ENCODE data around the gene HORMAD2.
"Not testable (repeated sequence)": the region's sequence is repeated elsewhere in the genome, so short reads cannot be mapped to it uniquely, and the experiment has no call there.

The HORMAD2 gene

DNA sequence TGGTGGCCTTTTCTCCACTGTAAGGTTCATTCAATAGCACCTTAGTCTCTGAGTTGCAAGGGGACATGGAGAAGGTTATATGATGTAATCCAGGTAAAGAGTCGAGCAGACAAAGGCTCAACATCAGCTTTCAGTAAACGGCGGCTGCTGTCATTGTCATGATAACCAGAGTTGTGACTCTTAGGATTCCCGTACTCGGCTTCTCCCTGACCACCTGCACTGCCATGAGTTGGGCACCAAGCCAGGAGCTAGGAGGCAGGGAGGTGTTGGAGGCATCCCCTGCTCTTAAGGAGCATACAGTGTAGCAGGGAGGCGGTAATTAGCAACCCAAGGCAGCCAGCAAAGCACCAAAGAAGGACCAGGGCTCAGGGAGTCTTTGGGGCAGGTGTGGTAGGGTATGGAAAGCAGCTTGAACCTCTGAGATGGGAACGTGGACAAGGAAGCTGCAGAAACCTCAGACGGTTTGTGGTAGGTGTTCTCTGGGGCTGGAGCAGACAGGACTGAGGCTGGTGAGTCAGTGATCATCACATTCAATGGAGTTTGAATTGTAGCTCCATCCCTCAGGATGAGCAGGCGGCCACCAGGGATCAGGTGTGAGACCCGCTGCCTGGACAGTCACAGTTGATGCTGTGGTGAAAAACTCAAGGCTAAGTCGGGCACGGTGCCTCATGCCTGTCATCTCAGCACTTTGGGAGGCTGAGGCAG is 134.6 kb downstream of the HORMAD2 start:
- DNase-seq, result no peak

DNA sequence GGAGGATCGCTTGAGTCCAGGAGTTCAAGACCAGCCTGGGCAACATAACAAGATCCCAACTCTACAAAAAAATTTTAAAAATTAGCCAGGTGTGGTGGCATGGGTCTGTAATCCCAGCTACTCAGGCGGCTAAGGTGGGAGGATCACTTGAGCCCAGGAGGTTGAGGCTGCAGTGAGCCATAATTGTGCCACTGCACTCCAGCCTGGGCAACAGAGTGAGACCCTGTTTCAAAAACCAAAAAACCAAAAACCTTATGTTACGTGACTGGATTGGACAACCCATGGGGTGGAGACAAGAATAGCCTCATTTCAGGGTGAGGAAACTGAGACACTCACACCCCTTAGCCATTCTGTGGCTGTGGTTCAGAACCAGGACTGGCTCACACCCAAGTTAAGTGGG is 136.0 kb downstream of the HORMAD2 start:
- not testable (repeated sequence) for DNase-seq

DNA sequence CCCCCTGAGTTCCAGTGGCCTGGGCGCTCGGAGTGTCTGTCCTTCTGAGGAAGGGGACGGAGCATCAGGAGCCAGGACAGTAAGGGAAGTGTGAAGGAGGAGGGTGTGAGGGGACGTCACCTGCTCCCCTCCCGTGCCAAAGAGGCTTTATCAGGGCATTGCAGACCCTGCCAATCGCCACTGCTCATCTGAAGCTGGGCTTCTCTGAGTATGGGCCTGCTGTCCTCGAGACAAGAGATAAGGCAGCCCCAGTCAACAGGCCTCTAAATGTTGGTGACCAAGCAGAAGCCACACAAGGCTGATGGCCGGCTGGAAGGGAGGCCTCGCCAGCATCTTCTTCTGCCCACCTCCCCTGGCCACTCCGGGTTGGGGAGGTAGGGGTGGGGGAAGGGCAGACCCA is 136.4 kb downstream of the HORMAD2 start:
- no peak for DNase-seq

DNA sequence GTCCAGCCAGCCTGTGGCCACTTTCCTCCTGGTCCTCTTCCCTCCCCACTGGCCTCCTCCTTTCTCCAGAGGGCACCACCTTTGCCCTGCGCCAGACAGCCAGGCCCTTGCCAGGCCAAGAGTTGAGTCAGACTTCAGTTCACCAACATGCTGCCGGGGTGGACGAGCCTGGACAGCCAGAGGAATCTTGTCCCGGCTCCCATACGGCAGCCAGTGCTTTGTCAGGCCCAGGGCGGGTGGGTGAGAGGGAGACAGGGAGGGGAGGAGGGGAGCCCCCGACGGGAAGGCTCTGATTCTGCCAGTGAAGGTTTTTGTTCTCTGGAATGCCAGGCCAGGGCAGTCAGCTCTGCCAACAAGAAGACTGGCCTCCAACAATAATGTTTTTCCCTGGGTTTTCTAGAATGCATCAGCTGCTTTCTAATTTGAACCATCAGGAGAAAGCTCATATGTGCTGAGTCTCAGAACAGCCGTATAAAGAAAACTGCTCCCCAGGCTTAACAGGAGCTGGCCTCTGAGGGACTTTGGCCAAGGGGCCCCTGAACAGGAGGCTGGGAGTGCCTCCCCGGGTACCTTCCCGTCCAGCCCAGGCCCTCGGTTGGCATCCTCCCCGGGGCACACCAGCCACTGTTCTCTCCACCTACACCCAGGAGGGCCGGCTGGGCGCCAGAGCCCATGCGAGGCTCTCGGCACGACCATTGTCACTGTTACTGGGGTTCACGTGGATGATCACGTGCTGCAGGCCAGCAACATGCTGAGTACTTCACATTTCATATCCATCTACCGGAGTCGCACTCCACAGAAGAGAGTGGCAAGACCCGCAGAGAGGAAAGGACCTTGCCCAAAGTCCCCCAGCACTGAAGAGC is 137.7 kb downstream of the HORMAD2 start:
- no peak for DNase-seq

DNA sequence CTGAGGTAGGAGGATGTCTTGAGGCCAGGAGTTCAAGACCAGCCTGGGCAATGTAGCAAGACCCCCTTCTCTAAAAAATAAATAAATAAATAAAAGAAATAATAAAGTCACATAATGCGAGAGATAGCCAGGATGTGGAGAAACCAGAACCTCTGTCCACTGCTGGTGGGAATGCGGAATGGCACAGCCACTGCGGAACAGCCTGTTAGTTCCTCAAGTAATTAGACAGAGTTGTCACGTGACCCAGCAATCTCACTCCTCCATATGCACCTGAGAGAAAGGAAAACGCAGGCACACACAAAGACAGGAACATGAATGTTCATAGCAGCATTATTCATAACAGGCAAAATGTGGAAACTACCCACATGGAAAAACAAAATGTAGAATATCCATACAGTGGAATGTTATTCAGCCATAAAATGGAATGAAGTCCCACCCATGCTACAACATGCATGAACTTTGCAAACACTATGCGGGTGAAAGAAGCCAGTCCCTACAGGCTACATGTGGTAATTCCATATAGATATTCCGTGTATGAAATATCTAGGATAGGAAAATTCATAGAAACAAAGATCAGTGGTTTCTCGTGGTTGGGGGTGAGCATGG is 138.9 kb downstream of the HORMAD2 start:
- DNase-seq, result no peak

DNA sequence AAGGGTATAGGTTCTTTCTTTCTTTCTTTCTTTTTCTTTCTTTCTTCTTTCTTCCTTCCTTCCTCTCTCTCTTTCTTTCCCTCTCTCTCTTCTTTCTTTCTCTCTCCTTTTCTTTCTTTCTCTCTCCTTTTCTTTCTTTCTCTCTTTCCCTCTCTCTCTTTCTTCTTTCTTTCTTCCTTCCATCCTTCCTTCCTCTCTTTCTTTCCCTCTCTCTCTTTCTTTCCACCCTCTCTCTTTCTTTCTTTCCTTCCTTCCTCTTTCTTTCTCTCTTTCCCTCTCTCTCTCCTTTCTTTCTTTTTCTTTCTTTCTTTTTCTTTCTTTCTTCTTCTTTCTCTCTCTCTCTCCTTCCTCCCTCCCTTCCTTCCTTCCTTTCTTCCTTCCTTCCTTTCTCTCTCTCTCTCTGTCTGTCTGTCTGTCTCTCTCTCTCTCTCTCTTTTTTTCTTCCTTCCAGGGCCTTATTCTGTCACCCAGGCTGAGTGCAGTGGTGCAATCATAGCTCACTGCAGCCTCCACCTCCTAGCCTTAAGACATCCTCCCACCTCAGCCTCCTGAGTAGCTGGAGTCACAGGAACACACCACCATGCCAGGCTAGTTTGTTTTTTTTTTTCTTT is 139.5 kb downstream of the HORMAD2 start:
- DNase-seq, result no peak

DNA sequence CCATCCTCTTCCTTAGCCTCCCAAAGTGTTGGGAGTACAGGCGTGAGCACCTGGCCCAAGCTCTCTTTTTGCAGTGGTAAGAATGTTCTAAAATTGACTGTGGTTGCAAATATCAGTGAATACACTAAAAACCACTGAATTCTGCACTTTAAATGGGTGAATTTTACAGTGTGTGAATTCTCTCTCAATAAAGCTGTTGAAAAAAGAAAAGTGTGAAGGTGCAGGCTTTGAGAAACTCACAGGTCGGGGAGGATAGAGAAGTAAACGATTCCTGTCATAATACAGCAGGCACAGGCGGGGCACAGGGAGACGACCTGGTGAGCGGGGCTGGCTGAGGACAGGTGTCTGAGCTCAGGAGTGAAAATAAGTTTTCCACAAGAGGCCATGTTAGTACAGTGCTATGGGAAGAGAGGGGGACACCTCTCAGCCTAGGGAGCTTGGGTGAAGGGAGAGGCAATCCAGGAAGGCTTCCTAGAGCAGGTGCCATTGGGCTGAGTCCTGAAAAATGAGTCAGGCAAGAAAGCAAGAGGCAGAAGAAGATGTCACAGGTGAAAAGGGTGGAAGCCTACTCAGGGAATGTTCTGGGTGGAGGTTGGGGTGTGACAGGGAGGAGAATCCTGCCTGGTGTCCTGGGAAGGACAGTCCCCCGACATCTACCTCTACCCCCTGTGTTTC is 140.2 kb downstream of the HORMAD2 start:
- no peak for DNase-seq

DNA sequence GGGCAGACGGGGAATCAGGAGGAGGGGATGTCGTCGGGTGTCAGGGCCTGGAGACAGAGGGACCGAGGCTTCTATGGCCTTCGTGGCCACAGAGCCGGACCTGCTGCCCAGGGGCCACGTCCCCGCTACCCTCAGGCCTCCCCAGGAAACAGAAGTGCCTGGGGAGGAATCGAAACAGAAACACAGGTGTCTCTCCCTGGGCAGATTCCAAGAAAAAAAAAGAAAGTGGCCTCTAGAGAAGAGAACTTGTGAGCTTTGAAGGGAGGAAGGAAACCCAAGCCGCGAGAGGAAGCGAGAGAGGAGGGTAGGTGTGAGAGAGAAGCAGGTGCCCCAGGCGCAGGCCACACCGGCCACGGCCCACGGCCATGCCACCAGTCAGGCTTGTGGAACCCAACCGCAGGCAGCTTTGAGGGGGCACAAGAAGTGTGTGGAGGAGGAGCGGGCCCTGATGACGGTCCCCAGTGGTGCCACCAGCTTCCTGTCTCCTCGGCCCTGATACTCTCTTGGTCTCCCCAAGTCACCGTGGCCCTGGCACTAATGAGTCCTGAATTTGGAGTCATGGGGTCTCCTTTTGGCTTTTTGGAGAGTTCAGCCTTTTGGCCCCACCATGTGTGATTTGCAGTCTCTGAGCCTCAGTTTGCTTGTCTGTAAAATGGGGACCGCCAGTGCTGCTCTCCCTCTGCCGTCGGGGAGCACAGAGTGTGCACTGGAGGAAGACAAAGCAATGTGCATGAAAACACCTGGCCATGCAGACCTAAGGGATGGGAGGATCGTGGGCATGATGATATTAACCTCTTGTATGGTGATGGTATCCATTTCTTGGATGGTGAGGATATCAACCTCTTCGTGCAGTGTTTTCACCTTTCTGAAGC is 141.1 kb downstream of the HORMAD2 start:
- DNase-seq, result peak; percentile 79

DNA sequence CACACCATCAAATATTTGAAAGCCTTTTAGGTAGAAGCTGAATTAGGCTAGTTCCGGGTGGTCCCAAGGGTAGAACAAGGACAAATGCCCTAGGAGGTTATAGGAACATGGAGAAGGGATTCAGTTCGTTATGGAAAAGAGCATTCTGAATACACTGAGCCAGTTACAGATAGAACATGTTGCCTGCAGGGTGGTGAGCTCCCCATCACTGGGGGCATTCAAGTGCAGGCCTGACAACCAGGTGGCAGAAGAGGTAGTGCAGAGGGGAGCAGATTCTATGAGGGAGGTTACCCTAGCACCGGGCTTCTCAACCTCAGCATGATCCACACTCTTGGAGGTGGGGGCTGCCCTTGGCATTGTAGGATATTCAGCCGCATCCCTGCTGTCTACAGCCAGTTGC is 142.1 kb downstream of the HORMAD2 start:
- DNase-seq, result no peak

DNA sequence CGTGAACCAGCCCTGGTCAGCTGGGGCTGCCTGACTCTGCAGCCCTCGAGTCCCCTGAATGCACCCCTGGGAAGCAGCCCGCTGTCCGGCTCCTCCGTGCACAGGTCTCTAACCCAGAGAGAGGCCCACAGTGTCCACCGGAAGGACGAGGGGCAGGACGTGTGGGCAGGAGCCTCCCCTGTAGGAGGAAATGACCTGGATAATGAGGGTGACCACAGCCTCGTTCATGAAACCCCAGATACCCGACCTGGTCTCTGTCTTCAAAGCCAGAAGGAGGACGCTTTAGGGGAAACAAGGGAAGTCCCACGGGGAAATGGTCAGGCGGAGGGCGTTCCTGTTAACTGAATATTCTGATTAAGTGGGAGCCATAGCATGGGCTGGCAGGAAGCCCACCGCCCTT is 143.0 kb downstream of the HORMAD2 start:
- DNase-seq, result no peak

DNA sequence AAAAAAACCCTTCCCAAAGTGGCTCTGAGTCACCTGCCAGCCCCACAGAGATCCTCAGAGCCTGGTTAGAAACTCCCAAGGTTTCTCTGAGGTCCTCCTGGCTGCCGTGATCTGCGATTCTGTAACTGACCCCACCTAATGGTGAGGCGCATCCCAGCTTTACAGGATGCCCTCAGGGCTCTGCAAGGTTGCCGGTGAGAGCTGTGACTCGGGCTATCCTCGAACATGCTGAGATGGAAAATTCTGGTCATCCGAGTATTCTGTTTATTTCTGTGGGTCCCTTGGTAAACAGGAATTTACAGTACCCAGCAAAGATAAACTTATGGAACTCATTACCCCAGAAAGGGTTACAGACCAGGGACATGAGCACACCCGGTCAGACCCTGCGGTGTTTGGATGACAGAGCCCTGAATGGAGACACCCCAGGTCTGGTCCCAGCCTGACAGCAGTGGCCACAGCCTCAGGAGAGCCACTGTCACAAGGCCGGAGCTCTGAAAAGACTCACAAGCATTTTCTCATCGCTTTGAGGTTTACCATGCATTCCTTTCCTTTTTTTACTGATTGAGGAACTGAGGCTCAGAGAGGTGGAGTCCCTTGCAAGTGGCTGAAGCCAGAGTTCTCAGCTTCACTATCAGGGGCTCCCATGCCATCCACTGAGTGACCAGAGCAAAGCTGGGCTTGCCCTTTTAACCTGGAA is 144.0 kb downstream of the HORMAD2 start:
- no peak for DNase-seq

DNA sequence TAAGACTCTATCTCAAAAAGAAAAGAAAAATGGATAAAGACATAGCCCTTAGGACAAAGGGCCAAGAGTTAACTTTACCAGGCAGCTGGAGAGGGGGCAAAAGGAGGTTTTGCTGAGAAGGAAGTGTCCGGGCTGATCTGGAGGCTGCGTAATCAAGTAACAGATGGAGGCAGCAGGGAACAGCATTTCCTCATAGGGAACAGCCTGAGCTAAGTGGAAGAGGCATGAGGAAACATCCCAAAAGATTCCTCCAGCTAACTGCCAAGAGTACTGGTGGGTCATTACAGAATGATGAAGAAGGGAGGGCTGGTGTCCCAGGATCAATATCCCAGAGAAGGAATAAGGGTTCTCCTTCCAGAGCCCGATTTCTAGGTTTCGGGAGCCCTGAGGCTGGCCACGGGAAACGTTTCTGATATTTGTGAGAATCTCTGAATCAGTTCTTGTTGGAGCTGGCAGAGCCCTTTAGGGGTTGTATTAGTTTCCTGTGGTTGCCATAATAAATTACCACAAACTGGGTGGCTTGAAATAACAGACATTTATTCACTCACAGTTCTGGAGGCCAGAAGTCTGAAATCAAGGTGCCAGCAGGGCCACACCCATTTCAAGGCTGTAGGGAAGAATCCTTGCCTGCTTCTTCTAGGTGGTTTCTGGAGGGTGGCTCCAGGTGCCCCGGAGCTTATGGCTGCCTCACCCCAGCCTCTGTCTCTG is 145.1 kb downstream of the HORMAD2 start:
- no peak for DNase-seq

DNA sequence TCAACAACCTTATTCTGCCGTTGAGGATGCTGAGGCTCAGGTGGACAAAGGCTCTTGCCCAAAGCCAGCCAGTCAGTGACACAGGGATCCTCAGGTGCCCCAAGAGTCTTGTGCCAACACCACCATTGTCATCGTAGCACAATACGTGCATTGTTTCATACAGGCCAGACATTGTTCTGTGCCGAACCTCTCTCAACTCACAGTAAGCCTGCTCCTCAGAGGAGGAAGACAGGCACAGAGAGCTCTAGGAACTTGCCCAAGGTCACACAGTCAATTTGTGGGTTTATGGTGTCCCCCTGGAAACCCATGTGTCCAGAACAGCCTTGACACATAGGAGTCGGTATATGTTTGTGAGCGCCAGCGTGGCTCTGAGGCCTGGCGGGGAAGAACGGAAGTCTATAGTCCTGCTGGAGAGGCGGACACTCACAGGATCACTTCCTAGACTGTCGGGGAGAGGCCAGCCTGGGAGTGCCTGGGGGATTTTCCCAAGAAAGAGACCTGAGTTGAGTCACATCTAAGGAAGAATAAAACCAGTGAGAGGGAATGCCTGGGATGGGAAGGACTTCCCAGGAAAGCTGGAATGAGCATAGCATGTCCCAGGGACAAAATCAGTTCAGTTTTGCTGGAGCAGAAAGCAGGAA is 146.0 kb downstream of the HORMAD2 start:
- DNase-seq, result no peak
